Upper lobe of left lung (tissue), 6 donors: ENCODE measurements around the gene GPR42. TPM values are rescaled to one million over a fixed set of nuclear protein-coding genes. Genes with fewer than 3 reads are reported as not detected.

ENCODE experiments used
- ATAC-seq, 2 donors: fragments of 200-7000 bp; cut with Tn5 transposase; one replicate each; pipeline ENCODE4 v1.9.1; 2022; ENCODE audit warnings: mild to moderate bottlenecking in 2 of 2, moderate library complexity in 2 of 2; ENCODE audit not compliant: low FRiP score in 2 of 2
- DNase-seq, 2 donors: peaks; one replicate each; pipeline ENCODE4 v3.0.0-alpha.2; 2019 to 2020
- H3K27ac ChIP-seq, 4 donors: fragments of 200-600 bp; sonication (generic); one replicate each; pipeline ENCODE4 v1.5.1; 2016 to 2019
- H3K27me3 ChIP-seq, 4 donors: fragments of 200-600 bp; sonication (generic); one replicate each; pipeline ENCODE4 v1.5.1; 2017 to 2019
- H3K36me3 ChIP-seq, 4 donors: fragments of 200-600 bp; sonication (generic); one replicate each; pipeline ENCODE4 v1.5.1; 2016 to 2019
- H3K4me1 ChIP-seq, 4 donors: fragments of 200-600 bp; sonication (generic); one replicate each; pipeline ENCODE4 v1.5.1; 2018 to 2019
- H3K4me3 ChIP-seq, 4 donors: fragments of 200-600 bp; sonication (generic); one replicate each; pipeline ENCODE4 v1.5.1; 2017 to 2019; ENCODE audit warnings: mild to moderate bottlenecking in 2 of 4, moderate library complexity in 1 of 4
- H3K9me3 ChIP-seq, 4 donors: fragments of 200-600 bp; sonication (generic); one replicate each; pipeline ENCODE4 v1.5.1; 2018 to 2019
- EP300 ChIP-seq, 4 donors: sonication (generic); formaldehyde crosslinking; IDR thresholded peaks; one replicate each; pipeline ENCODE4 v1.5.1; 2017; ENCODE audit warnings: antibody characterized with exemption in 4 of 4, control low read depth in 2 of 4
- POLR2A ChIP-seq, 4 donors: fragments of 450-650 bp; IDR thresholded peaks; one replicate each; pipeline ENCODE4 v1.5.1; 2016 to 2017; ENCODE audit warnings: antibody characterized with exemption in 4 of 4, mild to moderate bottlenecking in 2 of 4
- POLR2AphosphoS5 ChIP-seq, 2 donors: sonication (generic); formaldehyde crosslinking; IDR thresholded peaks; one replicate each; pipeline ENCODE4 v1.5.1; 2017; ENCODE audit warnings: antibody characterized with exemption in 2 of 2
- WGBS, 2 donors: methylation state at CpG; one replicate each; pipeline ENCODE4 v1.1.5; 2017 to 2018; 5-methylcytosine and 5-hydroxymethylcytosine counted together
- total RNA-seq, 6 donors: library from RNA; depleted of rRNA in 4 of 6; stranded (reverse); fragments of >200 nt in 4 of 6; gene quantifications; one replicate each; pipeline versions ENCODE4 v1.1.0 to v1.2.1, GENCODE V29; 2016 to 2021
- TF ChIP-seq, protein P1 (sequence below), 6 experiments: fragments of 450-650 bp in 4 of 6; fragments of 200-600 bp in 2 of 6; sonication (generic) in 2 of 6; IDR thresholded peaks; one replicate each; pipeline ENCODE4 v1.5.1; 2016 to 2019; ENCODE audit warnings: antibody characterized with exemption in 6 of 6
- donor health status: DM: no; HTN: no; CAD: no; lungs with moderate emphysema.
- donor health status: DM: no; HTN: yes; CAD: no; lungs with severe emphysema.

GPR42 gene
- total RNA-seq, 6 donors from 2014 or later = 0.14 to 0.17 TPM; not detected in 4

DNA sequence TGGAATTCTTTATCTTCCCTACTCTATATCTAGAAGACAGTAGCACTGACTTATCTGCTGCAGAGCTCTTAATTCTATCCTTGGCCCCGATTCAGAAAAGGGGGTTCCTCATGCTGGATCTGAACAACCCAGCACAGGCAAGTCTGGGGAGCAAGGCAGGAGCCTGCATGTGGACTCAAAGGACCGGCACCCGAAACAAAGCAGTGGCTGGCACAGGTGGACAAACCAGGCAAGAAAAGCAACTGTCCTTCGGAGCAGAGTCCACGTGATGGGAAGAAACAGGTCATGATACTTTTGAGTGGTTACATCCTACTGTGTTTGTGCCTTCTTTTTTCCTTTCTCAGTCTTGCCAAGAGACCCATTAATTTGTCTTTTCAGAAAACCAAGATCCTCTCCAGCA is 38.3 kb downstream of the GPR42 start:
- Histone ChIP-seq H3K9me3 (no peaks in the 10 kb centered on the region), H3K27me3 (no peaks in the 10 kb centered on the region), H3K4me1 (no peaks in the 10 kb centered on the region), H3K4me3 (no peak overlapping the region), H3K27ac (no peak overlapping the region), H3K36me3 (no peaks in the 10 kb centered on the region)
- TF ChIP-seq POLR2AphosphoS5 (IDR thresholded peaks at IDR 0.05) (no peak), POLR2A (IDR thresholded peaks at IDR 0.05) (no peak)
- TF ChIP-seq, protein P1, sequence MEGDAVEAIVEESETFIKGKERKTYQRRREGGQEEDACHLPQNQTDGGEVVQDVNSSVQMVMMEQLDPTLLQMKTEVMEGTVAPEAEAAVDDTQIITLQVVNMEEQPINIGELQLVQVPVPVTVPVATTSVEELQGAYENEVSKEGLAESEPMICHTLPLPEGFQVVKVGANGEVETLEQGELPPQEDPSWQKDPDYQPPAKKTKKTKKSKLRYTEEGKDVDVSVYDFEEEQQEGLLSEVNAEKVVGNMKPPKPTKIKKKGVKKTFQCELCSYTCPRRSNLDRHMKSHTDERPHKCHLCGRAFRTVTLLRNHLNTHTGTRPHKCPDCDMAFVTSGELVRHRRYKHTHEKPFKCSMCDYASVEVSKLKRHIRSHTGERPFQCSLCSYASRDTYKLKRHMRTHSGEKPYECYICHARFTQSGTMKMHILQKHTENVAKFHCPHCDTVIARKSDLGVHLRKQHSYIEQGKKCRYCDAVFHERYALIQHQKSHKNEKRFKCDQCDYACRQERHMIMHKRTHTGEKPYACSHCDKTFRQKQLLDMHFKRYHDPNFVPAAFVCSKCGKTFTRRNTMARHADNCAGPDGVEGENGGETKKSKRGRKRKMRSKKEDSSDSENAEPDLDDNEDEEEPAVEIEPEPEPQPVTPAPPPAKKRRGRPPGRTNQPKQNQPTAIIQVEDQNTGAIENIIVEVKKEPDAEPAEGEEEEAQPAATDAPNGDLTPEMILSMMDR (IDR thresholded peaks at IDR 0.05) = no peak
- WGBS, 2 donors = 69 to 72% methylated on average over 5 of the region's 5 CpGs
- DNase-seq (no peak), ATAC-seq (no peak)

DNA sequence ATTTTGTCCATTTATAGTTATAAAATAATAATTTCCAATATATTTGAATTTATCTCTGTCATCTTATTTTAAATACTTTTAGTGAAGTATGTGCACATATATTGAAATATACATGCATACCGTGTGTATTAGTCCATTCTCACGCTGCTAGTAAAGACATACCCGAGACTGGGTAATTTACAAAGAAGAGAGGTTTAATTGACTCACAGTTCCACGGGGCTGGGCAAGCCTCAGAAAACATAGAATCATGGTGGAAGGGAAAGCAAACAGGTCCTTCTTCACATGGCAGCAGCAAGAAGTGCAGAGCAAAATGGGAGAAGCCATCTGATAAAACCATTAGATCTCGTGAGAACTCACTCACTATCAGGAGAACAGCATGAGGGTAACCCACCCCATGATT is 39.6 kb downstream of the GPR42 start:
- Histone ChIP-seq H3K27me3 (no peaks in the 10 kb centered on the region), H3K9me3 (no peaks in the 10 kb centered on the region), H3K4me1 (no peaks in the 10 kb centered on the region), H3K27ac (no peak overlapping the region), H3K4me3 (no peak overlapping the region), H3K36me3 (no peaks in the 10 kb centered on the region)
- ATAC-seq = no peak
- no peak for DNase-seq
- WGBS, 2 donors = 85% methylated on average over 5 of the region's 5 CpGs
- TF ChIP-seq EP300 (IDR thresholded peaks at IDR 0.05) (no peak), POLR2AphosphoS5 (IDR thresholded peaks at IDR 0.05) (no peak), POLR2A (IDR thresholded peaks at IDR 0.05) (no peak)
- TF ChIP-seq, protein P1 (IDR thresholded peaks at IDR 0.05) = no peak

DNA sequence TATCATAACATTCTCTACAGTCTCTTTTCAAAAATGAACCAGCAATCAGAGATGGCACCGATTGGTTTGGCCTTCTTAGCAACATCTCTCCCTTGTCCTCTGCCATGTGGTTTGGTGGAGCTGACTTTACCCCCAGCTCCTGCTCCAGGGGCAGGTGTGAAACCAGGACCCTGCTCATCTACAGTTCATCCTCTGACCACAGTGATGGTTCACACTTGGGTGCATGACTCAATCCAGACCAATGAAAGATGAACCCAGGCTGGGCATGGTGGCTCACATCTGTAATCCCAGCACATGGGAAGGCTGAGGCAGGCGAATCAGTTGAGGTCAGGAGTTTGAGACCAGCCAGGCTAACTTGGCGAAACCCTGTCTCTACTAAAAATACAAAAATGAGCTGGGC is 43.6 kb downstream of the GPR42 start:
- DNase-seq (no peak), ATAC-seq (no peak)
- H3K27ac ChIP-seq = no peak overlapping the region
- H3K36me3 ChIP-seq = no peaks in the 10 kb centered on the region
- WGBS, 2 donors = 87 to 92% methylated on average over 3 of the region's 3 CpGs
- no peak for TF ChIP-seq POLR2A (IDR thresholded peaks at IDR 0.05)
- no peak for TF ChIP-seq EP300 (IDR thresholded peaks at IDR 0.05)
- TF ChIP-seq, protein P1 (IDR thresholded peaks at IDR 0.05) = no peak
- TF ChIP-seq POLR2AphosphoS5 (IDR thresholded peaks at IDR 0.05) = no peak
- no peaks in the 10 kb centered on the region for H3K9me3 ChIP-seq
- no peak overlapping the region for H3K4me3 ChIP-seq
- no peaks in the 10 kb centered on the region for H3K27me3 ChIP-seq
- H3K4me1 ChIP-seq = no peaks in the 10 kb centered on the region

DNA sequence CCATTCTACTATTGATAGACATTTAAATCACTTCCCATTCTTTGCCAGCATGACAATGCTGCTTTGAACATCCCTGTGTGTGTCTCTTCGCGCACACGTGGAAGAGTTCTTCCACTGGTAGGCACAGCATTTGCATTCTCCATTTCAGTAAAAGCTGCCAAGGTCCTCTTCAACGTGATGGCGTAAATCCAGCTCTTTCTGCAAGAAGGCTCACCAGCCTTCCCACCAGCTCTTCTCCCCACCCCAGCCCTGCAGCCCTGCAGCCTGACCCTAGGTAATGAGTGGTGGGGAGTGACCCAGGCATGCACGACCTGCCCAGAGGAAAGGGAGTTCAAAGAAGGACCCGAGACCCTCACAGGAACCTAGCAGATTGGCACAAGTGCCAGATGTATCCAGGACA is 45.5 kb downstream of the GPR42 start:
- WGBS, 2 donors = 60 to 69% methylated on average over 6 to 7 of the region's 7 CpGs
- Histone ChIP-seq H3K27me3 (no peaks in the 10 kb centered on the region), H3K4me1 (peaks cover 0 to 7% (median 6%) of the 10 kb centered on the region in 4 donors), H3K4me3 (no peak overlapping the region), H3K9me3 (no peaks in the 10 kb centered on the region), H3K36me3 (no peaks in the 10 kb centered on the region), H3K27ac (no peak overlapping the region)
- DNase-seq (no peak), ATAC-seq (no peak)
- TF ChIP-seq EP300 (IDR thresholded peaks at IDR 0.05) (no peak), POLR2AphosphoS5 (IDR thresholded peaks at IDR 0.05) (no peak), POLR2A (IDR thresholded peaks at IDR 0.05) (no peak)
- TF ChIP-seq, protein P1 (IDR thresholded peaks at IDR 0.05) = no peak

DNA sequence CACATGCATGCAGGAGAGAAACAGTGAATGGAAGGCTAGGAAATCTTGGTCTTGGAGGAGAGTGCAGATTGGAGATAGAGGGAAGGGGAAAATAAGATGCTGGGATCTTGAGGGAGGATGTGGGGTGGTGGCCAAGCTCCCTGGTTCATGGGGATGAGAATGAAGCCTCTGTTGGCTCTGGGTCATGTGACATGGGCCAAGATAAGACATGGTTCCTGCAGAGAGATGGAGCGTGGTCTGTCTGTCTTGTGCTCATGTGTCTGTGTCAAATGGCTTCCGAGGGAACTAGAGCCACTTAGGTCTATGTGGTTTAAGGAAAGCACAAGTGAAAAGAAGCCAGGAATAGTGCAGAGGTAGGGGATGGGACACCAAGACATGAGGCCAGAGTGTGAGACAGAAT is 46.4 kb downstream of the GPR42 start:
- ATAC-seq (no peak), DNase-seq (no peak)
- H3K4me3 ChIP-seq = no peak overlapping the region
- no peaks in the 10 kb centered on the region for H3K9me3 ChIP-seq
- no peaks in the 10 kb centered on the region for H3K36me3 ChIP-seq
- 92 to 100% methylated on average over 2 of the region's 2 CpGs for WGBS, 2 donors
- TF ChIP-seq EP300 (IDR thresholded peaks at IDR 0.05) = no peak
- TF ChIP-seq, protein P1 (IDR thresholded peaks at IDR 0.05) = no peak
- TF ChIP-seq POLR2A (IDR thresholded peaks at IDR 0.05) = no peak
- TF ChIP-seq POLR2AphosphoS5 (IDR thresholded peaks at IDR 0.05) = no peak
- H3K27ac ChIP-seq = no peak overlapping the region
- H3K4me1 ChIP-seq = peaks cover 0 to 7% (median 6%) of the 10 kb centered on the region in 4 donors
- H3K27me3 ChIP-seq = no peaks in the 10 kb centered on the region
